Fibroblast of lung (primary cell): ENCODE results near the gene MRPL33. TPM values are rescaled to one million over a fixed set of nuclear protein-coding genes. Genes with fewer than 3 reads are reported as not detected.

Source experiments
- DNase-seq, 2 donors: peaks; one replicate each; pipeline versions ENCODE4 v3.0.0 to v3.0.0-alpha.2; 2010; ENCODE audit warnings: low read depth in 2 of 2
- H2AFZ ChIP-seq: 2 replicates; pipeline ENCODE4 v1.5.1; 2012; ENCODE audit warnings: low read length, control low read depth, inconsistent platforms
- H3K27ac ChIP-seq: 2 replicates; pipeline ENCODE4 v1.5.1; 2011; ENCODE audit warnings: low read length, control low read depth; ENCODE audit not compliant: insufficient read depth
- H3K27me3 ChIP-seq: 2 replicates; pipeline ENCODE4 v1.5.1; 2011; ENCODE audit warnings: mild to moderate bottlenecking, low read length; ENCODE audit not compliant: control insufficient read depth, insufficient read depth
- H3K36me3 ChIP-seq: 2 replicates; pipeline ENCODE4 v1.5.1; 2011; ENCODE audit warnings: low read length; ENCODE audit not compliant: control insufficient read depth, insufficient read depth
- H3K4me1 ChIP-seq: 2 replicates; pipeline ENCODE4 v1.5.1; 2011; ENCODE audit warnings: low read length; ENCODE audit not compliant: control insufficient read depth, insufficient read depth; ENCODE audit errors: extremely low read depth
- H3K4me2 ChIP-seq: 2 replicates; pipeline ENCODE4 v1.5.1; 2011; ENCODE audit warnings: low read length, control low read depth; ENCODE audit not compliant: insufficient read depth; ENCODE audit errors: extremely low read depth
- H3K4me3 ChIP-seq, 4 experiments: fragments of 200-600 bp in 1 of 4; sonication (generic) in 1 of 4; replicated peaks in 1 of 4; 2 replicates each; pipeline ENCODE4 v1.5.1; 2011 to 2016; ENCODE audit warnings: low read length in 4 of 4, low read depth in 3 of 4, mild to moderate bottlenecking in 3 of 4, control low read depth in 2 of 4, inconsistent platforms in 1 of 4, mixed read lengths in 1 of 4; ENCODE audit not compliant: insufficient read depth in 1 of 4; ENCODE audit errors: control extremely low read depth in 1 of 4
- H3K79me2 ChIP-seq: 2 replicates; pipeline ENCODE4 v1.5.1; 2012; ENCODE audit warnings: mild to moderate bottlenecking, low read length, inconsistent platforms; ENCODE audit not compliant: control insufficient read depth, insufficient read depth
- H3K9ac ChIP-seq: 2 replicates; pipeline ENCODE4 v1.5.1; 2011; ENCODE audit warnings: mild to moderate bottlenecking, low read length, control low read depth; ENCODE audit not compliant: insufficient read depth
- H3K9me3 ChIP-seq: 2 replicates; pipeline ENCODE4 v1.5.1; 2012; ENCODE audit warnings: low read depth, low read length; ENCODE audit not compliant: control insufficient read depth, insufficient read depth
- H4K20me1 ChIP-seq: 2 replicates; pipeline ENCODE4 v1.5.1; 2011; ENCODE audit warnings: low read length; ENCODE audit not compliant: control insufficient read depth, insufficient read depth; ENCODE audit errors: extremely low read depth
- CTCF ChIP-seq, 2 donors: IDR thresholded peaks in 1 of 2; conservative IDR thresholded peaks in 1 of 2; 1 replicate in 1 of 2; 2 replicates in 1 of 2; pipeline ENCODE4 v1.5.1; 2011 to 2012; ENCODE audit warnings: low read length in 2 of 2, control low read depth in 1 of 2, inconsistent platforms in 1 of 2, low read depth in 1 of 2, mild to moderate bottlenecking in 1 of 2
- EZH2 ChIP-seq: IDR thresholded peaks from 2 replicates; pipeline ENCODE4 v1.5.1; 2012; ENCODE audit warnings: low read length, control low read depth, mild to moderate bottlenecking; ENCODE audit errors: missing control alignments
- polyA plus RNA-seq, 2 donors: library from polyadenylated mRNA; depleted of rRNA in 1 of 2; stranded (reverse) in 1 of 2; unstranded in 1 of 2; fragments of >200 nt; gene quantifications; 2 replicates each; pipeline ENCODE4 v1.2.1, GENCODE V29; 2011 to 2012; ENCODE audit warnings: missing spikeins in 1 of 2
- total RNA-seq: library from RNA; depleted of rRNA; stranded (reverse); fragments of >200 nt; gene quantifications from 2 replicates; pipeline ENCODE4 v1.2.1, GENCODE V29; 2014

Gene MRPL33
- total and polyA plus RNA-seq, 2 donors (not counting 1 experiment from before 2014, with no cell fraction given): 85.9 to 178 TPM

GRCh38 chr2:27754831-27755230 lies 16.7 kb upstream of the MRPL33 start:
- Histone ChIP-seq H3K9ac (no peak overlapping the region), H3K4me2 (no peak overlapping the region), H2AFZ (no peak overlapping the region), H3K4me1 (peaks cover 3% of the 10 kb centered on the region), H3K79me2 (no peaks in the 10 kb centered on the region), H3K4me3 (no peak overlapping the region), H3K36me3 (no peaks in the 10 kb centered on the region), H3K27me3 (no peaks in the 10 kb centered on the region), H3K27ac (no peak overlapping the region), H4K20me1 (no peaks in the 10 kb centered on the region), H3K9me3 (no peaks in the 10 kb centered on the region)
- no peak for DNase-seq
- TF ChIP-seq CTCF (conservative IDR thresholded peaks at IDR 0.05 in 1 of 2, IDR thresholded peaks at IDR 0.05 in 1 of 2; ENCODE audit: low read depth in 1 of 2, low read length in 2 of 2): no peak
- TF ChIP-seq EZH2: no peak

- no peak overlapping the region for H3K4me3 ChIP-seq
Observed at GRCh38 chr2:27756091-27756490, 15.4 kb upstream of the MRPL33 start.

More at GRCh38 chr2:27756091-27756490, 15.4 kb upstream of the MRPL33 start:
- H3K9ac ChIP-seq: no peak overlapping the region
- H2AFZ ChIP-seq: no peak overlapping the region
- H3K27ac ChIP-seq: no peak overlapping the region
- no peaks in the 10 kb centered on the region for H4K20me1 ChIP-seq
- no peaks in the 10 kb centered on the region for H3K27me3 ChIP-seq
- no peaks in the 10 kb centered on the region for H3K36me3 ChIP-seq
- TF ChIP-seq EZH2 (no peak), CTCF (conservative IDR thresholded peaks at IDR 0.05 in 1 of 2, IDR thresholded peaks at IDR 0.05 in 1 of 2; ENCODE audit: low read depth in 1 of 2, low read length in 2 of 2) (no peak)
- DNase-seq: no peak
- H3K4me2 ChIP-seq: no peak overlapping the region
- no peaks in the 10 kb centered on the region for H3K79me2 ChIP-seq
- H3K9me3 ChIP-seq: no peaks in the 10 kb centered on the region
- H3K4me1 ChIP-seq: peaks cover 4% of the 10 kb centered on the region
